Activated T-cell treated with anti-CD3 and anti-CD28 coated beads, Interleukin-2, amount 50 U/mL, for 72 hours (primary cell): Measurements from ENCODE around the gene ZDHHC6. TPM values are rescaled to one million over a fixed set of nuclear protein-coding genes. Genes with fewer than 3 reads are reported as not detected.

Source experiments
- ATAC-seq, 2 donors: fragments of 150-1000 bp; cut with Tn5 transposase; replicated peaks in 1 of 2; 2 replicates each; pipeline ENCODE4 v1.10.0; 2021; ENCODE audit warnings: moderate library complexity in 2 of 2, mild to moderate bottlenecking in 1 of 2
- DNase-seq, 2 donors: peaks; one replicate each; pipeline ENCODE4 v3.0.0; 2021 to 2022; ENCODE audit warnings: mixed read lengths in 1 of 2
- H3K27ac Mint-ChIP-seq: one replicate; pipeline ENCODE4 v1.8.0; 2022; ENCODE audit warnings: mild to moderate bottlenecking, moderate library complexity, mixed read lengths
- H3K27me3 Mint-ChIP-seq: one replicate; pipeline ENCODE4 v1.8.0; 2022; ENCODE audit warnings: low read depth, mixed read lengths
- H3K36me3 Mint-ChIP-seq, 2 donors: one replicate each; pipeline ENCODE4 v1.8.0; 2022; ENCODE audit warnings: mixed read lengths in 2 of 2, mild to moderate bottlenecking in 1 of 2; ENCODE audit not compliant: insufficient read depth in 2 of 2
- H3K4me1 Mint-ChIP-seq: one replicate; pipeline ENCODE4 v1.8.0; 2022; ENCODE audit warnings: low read depth, mixed read lengths
- H3K4me3 Mint-ChIP-seq, 2 donors: one replicate each; pipeline ENCODE4 v1.8.0; 2022; ENCODE audit warnings: mild to moderate bottlenecking in 2 of 2, mixed read lengths in 2 of 2, moderate library complexity in 2 of 2
- H3K9me3 Mint-ChIP-seq, 2 donors: one replicate each; pipeline ENCODE4 v1.8.0; 2022; ENCODE audit warnings: mixed read lengths in 2 of 2
- total RNA-seq, 2 donors: library from RNA; stranded (reverse); gene quantifications; one replicate each; pipeline ENCODE4 v1.2.3, GENCODE V29; 2022

ZDHHC6 gene, protein sequence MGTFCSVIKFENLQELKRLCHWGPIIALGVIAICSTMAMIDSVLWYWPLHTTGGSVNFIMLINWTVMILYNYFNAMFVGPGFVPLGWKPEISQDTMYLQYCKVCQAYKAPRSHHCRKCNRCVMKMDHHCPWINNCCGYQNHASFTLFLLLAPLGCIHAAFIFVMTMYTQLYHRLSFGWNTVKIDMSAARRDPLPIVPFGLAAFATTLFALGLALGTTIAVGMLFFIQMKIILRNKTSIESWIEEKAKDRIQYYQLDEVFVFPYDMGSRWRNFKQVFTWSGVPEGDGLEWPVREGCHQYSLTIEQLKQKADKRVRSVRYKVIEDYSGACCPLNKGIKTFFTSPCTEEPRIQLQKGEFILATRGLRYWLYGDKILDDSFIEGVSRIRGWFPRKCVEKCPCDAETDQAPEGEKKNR
- total RNA-seq = 10 to 100 TPM; 61.1 to 78.7 TPM

DNA sequence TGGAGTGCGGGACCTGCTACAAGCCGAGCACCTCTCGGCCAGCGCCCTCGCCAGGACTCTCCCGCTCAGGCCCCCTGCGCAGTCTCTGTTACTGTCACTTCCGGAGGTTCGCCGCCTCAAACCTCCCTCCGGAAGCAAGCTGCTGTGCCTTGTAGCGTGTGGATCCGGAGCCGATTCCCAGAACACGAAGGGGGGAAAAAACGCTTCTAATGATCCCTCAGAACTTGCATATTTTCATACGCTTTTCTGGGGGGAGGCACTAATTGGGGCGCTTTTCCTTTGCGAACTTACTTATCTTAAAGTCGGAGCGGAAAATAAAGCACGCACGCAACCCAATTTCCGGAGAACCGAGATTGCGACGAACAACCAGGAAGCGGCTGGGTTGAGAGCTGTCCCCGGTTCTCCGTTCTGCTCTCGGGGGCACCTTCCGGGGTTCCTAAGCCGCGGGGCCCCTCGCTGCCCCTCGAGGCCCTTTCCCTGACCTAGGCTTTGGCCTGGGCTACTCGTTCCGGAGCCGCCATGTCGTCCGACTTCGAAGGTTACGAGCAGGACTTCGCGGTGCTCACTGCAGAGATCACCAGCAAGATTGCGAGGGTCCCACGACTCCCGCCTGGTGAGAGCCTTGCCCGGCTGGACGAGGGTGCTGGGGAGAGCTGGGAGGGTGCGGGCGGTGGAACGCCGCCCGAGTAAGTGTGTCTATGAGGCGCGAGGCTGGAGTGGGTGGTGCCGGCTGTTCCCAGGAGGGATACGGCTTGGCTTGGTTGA, at the start of gene ZDHHC6, which contains the start of gene VTI1A:
ZDHHC6 (minus strand) TSS at position 60 of the 765 bp plus-strand sequence. CDS start 1,478 bp downstream, outside the sequence.
VTI1A (plus strand) TSS at position 361 of the 765 bp plus-strand sequence; CDS start at position 520, 159 bp downstream.
- Mint-ChIP-seq H3K4me1 (peaks cover 62% of the 10 kb centered on the region), H3K27ac (peak within 1 kb of the TSS; percentile 94), H3K27me3 (no peaks in the 10 kb centered on the region), H3K4me3 (peak within 1 kb of the TSS; percentile 91 to 92), H3K9me3 (no peaks in the 10 kb centered on the region), H3K36me3 (peaks cover 7 to 26% of the 10 kb centered on the region in 2 donors)
- peak; percentile 94 to 96 for ATAC-seq
- DNase-seq = peak; percentile 86 to 88

DNA sequence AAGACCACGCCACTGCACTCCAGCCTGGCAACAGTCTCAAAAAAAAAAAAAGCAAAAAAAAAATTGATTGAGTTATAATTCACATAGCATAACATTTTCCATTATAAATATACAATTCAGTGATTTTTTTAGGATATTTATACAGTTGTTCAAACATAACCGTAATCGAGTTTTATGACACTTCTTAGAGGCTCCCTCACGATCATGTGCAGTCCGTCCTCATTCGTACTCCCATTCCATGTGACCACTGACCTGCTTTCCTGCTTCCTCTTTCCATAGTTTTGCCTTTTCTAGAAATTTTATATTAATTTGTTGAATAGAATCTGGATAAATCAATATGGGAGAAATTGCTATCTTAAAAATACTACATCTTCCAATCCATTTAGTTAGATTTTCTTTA, 46.0 kb upstream of the ZDHHC6 start:
- H3K36me3 Mint-ChIP-seq = no peaks in the 10 kb centered on the region
- H3K27ac Mint-ChIP-seq = no peak overlapping the region
- DNase-seq = no peak

DNA sequence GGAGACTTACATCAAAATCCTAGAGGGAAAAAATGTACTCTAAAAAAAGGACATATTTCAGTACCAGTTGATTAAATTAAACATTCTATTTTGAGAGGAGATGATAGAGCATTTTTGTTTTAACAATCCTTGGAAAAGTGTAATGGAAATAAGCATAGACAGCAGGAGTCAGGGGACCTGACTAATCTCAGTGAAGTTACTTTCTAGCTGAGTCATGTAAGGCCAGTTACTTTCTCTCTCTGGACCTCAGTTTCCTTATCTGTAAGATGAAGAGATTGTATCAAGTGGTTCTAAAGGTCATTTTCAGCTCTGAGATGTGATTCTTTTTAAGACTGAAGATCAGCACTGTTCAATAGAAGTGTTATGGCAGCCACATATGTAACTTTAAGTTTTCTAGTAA, 44.4 kb upstream of the ZDHHC6 start:
- no peak for ATAC-seq

More for the DNA sequence above, 46.0 kb upstream of the ZDHHC6 start:
- no peak for ATAC-seq
- H3K4me3 Mint-ChIP-seq = no peak overlapping the region
- peaks cover 7% of the 10 kb centered on the region for H3K4me1 Mint-ChIP-seq
- no peaks in the 10 kb centered on the region for H3K9me3 Mint-ChIP-seq
- H3K27me3 Mint-ChIP-seq = no peaks in the 10 kb centered on the region

DNA sequence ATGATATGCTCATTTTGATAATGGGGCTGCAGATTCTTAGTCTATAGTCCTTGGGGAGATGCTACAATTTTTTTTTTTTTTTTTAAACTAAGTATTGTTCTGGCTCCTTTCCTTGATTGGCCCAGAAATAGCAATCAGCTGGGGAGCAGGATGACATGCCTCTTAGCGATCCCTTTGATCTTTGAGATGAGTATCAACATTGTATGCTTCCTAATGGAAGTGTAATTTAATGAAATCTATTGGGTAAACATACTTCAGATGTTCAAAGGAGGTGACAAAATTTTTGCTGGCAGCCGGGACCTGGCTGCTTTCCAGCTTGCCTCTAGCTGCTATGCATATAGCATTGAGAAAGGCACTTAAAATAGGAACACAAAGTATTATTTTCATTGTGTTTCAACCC, 43.8 kb upstream of the ZDHHC6 start:
- H3K4me3 Mint-ChIP-seq = no peak overlapping the region
- H3K4me1 Mint-ChIP-seq = peaks cover 7% of the 10 kb centered on the region
- H3K27ac Mint-ChIP-seq = no peak overlapping the region
- no peaks in the 10 kb centered on the region for H3K27me3 Mint-ChIP-seq
- H3K36me3 Mint-ChIP-seq = peaks cover 0 to 1% of the 10 kb centered on the region in 2 donors
- H3K9me3 Mint-ChIP-seq = no peaks in the 10 kb centered on the region
- DNase-seq (no peak), ATAC-seq (no peak)

More for the DNA sequence above, 44.4 kb upstream of the ZDHHC6 start:
- Mint-ChIP-seq H3K27ac (no peak overlapping the region), H3K9me3 (no peaks in the 10 kb centered on the region), H3K4me1 (peaks cover 7% of the 10 kb centered on the region), H3K36me3 (no peaks in the 10 kb centered on the region), H3K4me3 (no peak overlapping the region), H3K27me3 (no peaks in the 10 kb centered on the region)
- DNase-seq = no peak

DNA sequence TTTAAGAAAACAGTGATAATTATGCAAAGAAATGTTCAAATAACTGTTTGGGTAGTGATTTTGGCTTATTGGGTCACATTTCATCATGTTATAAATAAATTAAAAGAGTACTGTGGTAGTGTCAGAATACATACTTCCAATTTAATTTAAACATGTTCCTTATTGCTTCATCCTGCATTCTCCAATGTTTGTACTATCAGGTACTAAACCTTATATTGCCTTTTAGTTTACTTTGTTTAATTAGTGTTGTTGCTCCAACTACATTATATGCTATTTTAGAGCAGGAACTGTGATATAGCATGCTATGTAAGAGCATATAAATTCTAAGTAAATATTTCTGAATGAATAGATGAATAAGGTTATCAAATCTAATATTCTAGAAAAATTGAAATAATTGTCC, 41.2 kb upstream of the ZDHHC6 start:
- H3K4me1 Mint-ChIP-seq = peaks cover 7% of the 10 kb centered on the region
- H3K9me3 Mint-ChIP-seq = no peaks in the 10 kb centered on the region
- peaks cover 0 to 1% of the 10 kb centered on the region in 2 donors for H3K36me3 Mint-ChIP-seq

DNA sequence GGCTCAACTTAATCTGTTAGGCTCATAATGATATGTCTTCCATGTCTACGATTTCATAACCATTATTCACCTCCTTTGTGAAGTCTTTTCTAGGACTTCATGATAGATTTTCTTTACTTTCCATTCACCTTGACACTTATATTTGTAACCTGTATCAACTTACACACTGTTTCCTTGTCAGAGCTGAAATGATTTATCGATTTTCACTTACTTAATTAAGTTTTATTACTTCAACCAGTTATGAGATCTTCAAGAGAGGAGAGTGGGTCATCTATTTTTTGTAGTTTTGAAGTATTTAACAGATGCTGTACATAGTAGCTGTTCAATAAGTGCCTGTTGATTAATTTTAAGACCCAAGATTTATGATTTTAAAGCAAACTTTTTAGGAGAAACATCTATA, 37.7 kb upstream of the ZDHHC6 start:
- no peaks in the 10 kb centered on the region for H3K9me3 Mint-ChIP-seq
- H3K27ac Mint-ChIP-seq = no peak overlapping the region
- peaks cover 0 to 1% of the 10 kb centered on the region in 2 donors for H3K36me3 Mint-ChIP-seq
- peaks cover 4% of the 10 kb centered on the region for H3K4me1 Mint-ChIP-seq
- no peak overlapping the region for H3K4me3 Mint-ChIP-seq
- ATAC-seq (no peak), DNase-seq (no peak)
- no peaks in the 10 kb centered on the region for H3K27me3 Mint-ChIP-seq

More for the DNA sequence above, 41.2 kb upstream of the ZDHHC6 start:
- no peak overlapping the region for H3K4me3 Mint-ChIP-seq
- DNase-seq (no peak), ATAC-seq (no peak)
- H3K27ac Mint-ChIP-seq = no peak overlapping the region
- no peaks in the 10 kb centered on the region for H3K27me3 Mint-ChIP-seq

DNA sequence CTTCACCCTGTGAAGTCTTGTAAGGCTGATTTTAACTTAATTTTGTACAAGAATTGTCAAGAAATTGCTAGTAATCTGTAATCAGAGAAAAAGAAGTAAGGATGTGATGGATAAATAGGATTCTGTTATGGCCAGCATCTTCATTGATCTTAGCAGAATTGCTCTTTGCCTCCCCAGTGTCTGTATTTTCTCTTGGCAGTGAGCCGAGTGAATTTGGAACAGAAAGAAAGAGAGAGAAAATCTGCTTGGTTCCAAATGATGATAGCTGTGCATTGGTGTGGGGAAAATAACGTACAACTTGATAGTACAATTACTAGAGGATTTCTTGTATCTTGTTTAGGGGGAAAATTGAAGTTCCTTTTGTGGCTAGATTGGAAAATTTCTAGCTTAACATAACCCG, 34.9 kb upstream of the ZDHHC6 start:
- H3K27ac Mint-ChIP-seq = no peak overlapping the region
- H3K9me3 Mint-ChIP-seq = no peaks in the 10 kb centered on the region
- no peak overlapping the region for H3K4me3 Mint-ChIP-seq
- no peaks in the 10 kb centered on the region for H3K27me3 Mint-ChIP-seq
- H3K36me3 Mint-ChIP-seq = peaks cover 0 to 1% of the 10 kb centered on the region in 2 donors
- peaks cover 12% of the 10 kb centered on the region for H3K4me1 Mint-ChIP-seq
- no peak for ATAC-seq
- no peak for DNase-seq

DNA sequence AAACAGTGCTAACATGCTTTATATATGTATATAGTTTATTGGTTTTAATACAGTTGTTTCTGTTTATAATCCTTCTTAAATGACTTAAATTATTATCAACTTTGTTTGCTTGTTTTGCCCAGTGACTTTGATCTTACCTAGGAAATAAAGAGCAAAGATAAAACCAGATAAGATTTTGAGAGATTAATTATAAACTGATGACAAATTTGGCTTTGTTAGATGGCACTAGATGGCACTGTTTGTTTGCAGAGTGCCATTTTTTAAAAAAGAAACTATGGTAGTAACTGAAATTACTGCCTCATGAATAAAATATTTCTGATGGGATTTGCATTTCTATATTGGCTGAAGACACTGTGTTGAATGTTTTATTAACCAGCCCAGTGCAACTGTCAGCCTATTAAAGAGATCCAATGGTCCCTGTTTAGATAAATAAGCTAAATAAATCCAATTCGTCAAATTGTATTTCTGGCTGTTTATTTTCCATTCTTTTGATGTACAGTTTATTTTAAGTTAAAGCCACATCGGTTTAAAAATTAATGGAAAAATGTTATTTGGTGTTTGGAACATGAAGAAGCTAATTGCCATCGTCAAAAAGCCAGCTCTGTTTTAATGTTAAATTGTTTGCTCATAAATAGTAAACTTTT, 29.0 kb upstream of the ZDHHC6 start:
- ATAC-seq = no peak
- H3K4me1 Mint-ChIP-seq = peaks cover 30% of the 10 kb centered on the region
- no peak for DNase-seq
- H3K27me3 Mint-ChIP-seq = no peaks in the 10 kb centered on the region
- H3K27ac Mint-ChIP-seq = no peak overlapping the region
- H3K9me3 Mint-ChIP-seq = no peaks in the 10 kb centered on the region
- H3K4me3 Mint-ChIP-seq = no peak overlapping the region
- peaks cover 0 to 6% of the 10 kb centered on the region in 2 donors for H3K36me3 Mint-ChIP-seq

DNA sequence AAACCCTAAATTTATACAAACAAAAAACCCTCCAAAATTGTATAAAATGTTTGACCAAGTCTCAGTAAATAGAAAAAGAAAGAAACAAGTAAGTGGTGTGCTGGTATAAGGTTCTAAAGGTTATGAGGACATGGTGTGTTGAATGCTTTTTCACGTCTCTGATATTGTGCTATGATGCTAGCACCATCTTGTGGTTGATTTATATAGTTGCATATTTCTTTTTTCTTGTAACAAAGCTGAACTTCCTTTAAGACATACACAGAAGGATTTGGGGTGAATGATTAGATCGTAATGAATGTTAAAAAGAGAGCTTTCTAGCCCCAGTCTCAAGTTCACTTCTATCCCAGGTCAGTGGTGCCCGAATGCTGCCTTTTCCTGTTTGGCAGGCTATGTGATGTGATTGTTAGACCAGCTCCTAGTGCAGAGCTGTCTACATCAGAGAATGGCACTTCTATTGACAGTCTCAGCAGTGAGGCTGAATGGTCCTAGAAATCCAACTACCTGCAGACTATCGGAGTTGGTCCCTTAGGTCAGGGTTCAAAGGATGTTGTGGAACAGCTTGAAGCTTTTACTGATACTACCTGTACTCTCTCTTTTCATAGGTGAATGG, 25.3 kb upstream of the ZDHHC6 start:
- H3K4me3 Mint-ChIP-seq = no peak overlapping the region

DNA sequence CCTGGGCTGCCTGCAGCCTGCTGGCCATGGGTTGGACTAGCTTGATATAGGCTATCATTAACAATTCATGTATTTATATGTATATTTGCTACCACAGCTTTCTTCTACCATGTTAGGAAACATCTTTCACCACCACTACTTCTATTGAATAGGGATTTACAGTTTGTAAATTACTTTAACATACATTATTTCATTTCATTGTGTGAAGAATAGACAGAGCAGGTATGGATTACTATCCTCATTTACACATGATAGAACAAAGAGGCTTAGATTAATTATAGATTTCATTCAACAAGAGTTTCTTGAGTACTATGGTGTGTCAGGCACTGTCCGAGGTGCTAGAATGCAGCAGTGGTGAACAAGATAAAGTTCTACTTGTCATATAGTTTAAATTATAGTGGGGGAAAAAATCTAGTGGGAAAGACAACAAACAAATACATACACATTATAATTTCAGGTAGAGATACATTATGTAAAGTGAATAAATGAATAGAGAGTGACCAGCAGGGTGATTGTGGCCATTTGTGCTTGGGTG, 20.9 kb upstream of the ZDHHC6 start:
- peaks cover 11 to 31% of the 10 kb centered on the region in 2 donors for H3K36me3 Mint-ChIP-seq
- no peak for DNase-seq
- H3K9me3 Mint-ChIP-seq = peaks cover 0 to 1% of the 10 kb centered on the region in 2 donors
- H3K4me3 Mint-ChIP-seq = no peak overlapping the region
- ATAC-seq = no peak
- H3K27ac Mint-ChIP-seq = peak overlapping the region; percentile 51
- H3K27me3 Mint-ChIP-seq = no peaks in the 10 kb centered on the region
- H3K4me1 Mint-ChIP-seq = peaks cover 28% of the 10 kb centered on the region

More for the DNA sequence above, 25.3 kb upstream of the ZDHHC6 start:
- Mint-ChIP-seq H3K4me1 (peaks cover 21% of the 10 kb centered on the region), H3K27me3 (no peaks in the 10 kb centered on the region), H3K9me3 (no peaks in the 10 kb centered on the region), H3K36me3 (peaks cover 0 to 6% of the 10 kb centered on the region in 2 donors), H3K27ac (no peak overlapping the region)
- DNase-seq (no peak), ATAC-seq (peak; percentile 73 to 76)

DNA sequence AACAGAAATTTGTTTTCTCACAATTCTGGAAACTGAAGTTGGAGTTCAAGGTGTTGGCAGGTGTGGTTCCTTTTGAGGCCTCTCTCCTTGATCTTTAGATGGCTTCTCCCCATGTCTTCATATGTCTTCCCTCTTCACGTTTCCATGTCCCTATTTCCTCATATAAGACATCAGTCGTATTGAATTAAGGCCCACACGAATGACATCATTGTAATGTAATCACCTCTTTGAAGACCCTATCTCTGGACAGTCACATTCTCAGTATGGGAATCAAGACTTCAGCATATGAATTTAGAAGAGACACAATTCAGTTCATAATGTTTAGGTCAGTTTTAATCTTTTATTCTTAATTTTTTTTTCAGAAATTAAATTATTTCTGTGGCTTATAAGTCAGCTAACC, 20.1 kb upstream of the ZDHHC6 start:
- H3K36me3 Mint-ChIP-seq = peaks cover 14 to 33% of the 10 kb centered on the region in 2 donors
- no peaks in the 10 kb centered on the region for H3K27me3 Mint-ChIP-seq
- H3K9me3 Mint-ChIP-seq = peaks cover 0 to 1% of the 10 kb centered on the region in 2 donors
- no peak overlapping the region for H3K27ac Mint-ChIP-seq
- peaks cover 29% of the 10 kb centered on the region for H3K4me1 Mint-ChIP-seq
- no peak overlapping the region for H3K4me3 Mint-ChIP-seq
- no peak for DNase-seq
- ATAC-seq = no peak

DNA sequence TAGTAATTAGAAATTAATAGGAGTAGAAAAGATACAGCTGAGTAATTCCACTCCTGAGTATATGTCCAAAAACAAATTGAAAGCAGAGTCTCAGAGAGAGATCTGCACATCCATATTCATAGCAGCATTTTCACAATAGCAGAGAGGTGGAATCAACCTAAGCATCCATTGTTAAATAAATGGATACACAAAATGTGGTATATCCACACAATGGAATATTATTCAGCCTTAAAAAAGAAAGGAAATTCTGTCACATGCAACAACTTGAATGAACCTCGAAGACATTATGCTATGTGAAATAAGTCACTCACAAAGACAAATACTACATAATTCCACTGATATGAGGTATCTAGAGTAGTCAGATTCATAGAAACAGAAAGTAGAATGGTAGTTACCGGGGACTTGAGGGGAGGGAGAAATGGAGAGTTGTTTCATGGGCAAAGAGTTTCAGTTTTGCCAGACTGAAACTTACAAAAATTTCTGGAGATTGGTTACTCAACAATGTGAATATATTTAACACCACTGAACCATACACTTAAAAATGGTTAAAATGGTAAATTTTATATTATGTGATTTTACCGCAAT, 18.7 kb upstream of the ZDHHC6 start:
- H3K27ac Mint-ChIP-seq = no peak overlapping the region

More for the DNA sequence above, 18.7 kb upstream of the ZDHHC6 start:
- Mint-ChIP-seq H3K4me1 (peaks cover 38% of the 10 kb centered on the region), H3K27me3 (no peaks in the 10 kb centered on the region), H3K9me3 (peaks cover 0 to 1% of the 10 kb centered on the region in 2 donors), H3K36me3 (peaks cover 20 to 37% of the 10 kb centered on the region in 2 donors), H3K4me3 (no peak overlapping the region)
- DNase-seq (no peak), ATAC-seq (peak; percentile 22 to 31)
